ENCODE data around the gene NRG2.

Gene NRG2

DNA sequence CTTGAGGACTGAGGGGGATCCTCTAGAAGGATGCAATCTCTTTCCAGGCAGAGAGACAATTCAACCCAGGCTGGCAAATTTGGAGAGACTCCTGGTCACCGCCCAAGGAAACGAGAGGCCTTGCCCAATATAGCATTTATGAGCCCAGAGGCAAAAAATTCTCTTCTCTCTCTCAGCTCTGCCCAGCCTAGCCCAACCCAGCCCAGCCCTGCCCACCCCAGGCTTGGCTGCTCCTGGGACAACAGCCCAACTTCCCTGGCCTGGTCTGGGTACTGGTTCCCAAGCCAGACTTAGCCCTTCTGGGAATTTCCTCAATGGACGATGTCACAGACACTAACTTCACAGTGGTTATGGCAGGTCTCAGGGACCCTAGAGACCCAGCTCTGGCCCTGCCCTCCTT, 130.9 kb downstream of the NRG2 start:
- in situ Hi-C loops (cut with MboI; ENCODE audit: low sequenced_read_pairs), result no loop called here

DNA sequence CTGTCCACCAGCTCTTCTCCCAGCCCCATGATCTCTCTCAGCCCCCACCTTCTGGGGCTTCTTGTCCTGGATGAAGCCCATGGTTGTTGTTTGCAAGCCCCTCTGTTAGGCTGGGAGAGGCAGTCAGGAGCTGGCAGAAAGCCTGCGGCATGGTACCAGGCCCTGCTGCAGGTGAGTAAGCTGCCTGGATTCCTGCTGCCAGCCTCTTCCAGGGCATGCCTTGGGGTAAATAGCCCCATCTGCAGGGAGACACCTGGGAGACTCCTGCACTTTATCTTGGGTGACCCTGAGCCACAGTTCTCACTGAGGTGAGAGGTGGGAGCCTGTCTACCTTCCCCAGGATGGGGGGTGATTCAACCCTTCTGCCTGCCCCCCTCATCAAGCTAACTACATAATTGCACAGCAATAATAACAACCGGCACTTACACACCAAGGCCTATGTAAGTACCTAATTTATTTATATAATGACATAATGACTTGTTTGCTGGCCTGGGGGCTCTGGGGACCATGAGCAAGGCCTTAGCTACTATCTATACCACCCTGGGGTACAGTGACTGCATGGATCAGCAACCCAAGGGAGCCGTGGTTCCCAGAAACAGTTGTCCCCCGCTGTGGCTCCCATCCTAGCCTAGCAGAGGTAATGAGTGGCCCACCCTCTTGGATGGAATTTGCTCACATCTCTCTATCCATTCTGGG, 131.5 kb downstream of the NRG2 start:
- in situ Hi-C loops (cut with MboI; ENCODE audit: low sequenced_read_pairs), result no loop called here

DNA sequence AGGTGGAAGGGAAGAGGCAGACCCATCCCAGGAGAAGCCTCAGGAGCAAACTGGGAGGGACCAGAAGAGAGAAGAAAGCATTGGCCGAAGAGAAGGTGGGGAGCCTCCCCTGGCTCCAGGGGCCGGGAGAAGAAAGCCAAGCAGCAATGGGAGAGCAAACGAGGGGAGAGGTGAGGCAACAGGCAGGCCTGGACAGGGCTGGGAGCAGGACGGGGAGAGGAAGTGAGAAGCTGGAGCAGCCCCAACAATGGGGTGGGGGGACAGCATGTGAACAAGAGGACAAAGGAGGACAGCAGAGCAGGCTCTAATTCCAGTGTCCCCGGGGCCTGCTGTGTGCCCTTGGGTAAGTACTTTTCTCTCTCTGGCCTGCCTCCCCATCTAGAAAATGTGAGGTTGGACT, 132.2 kb downstream of the NRG2 start:
- in situ Hi-C loops (cut with MboI; ENCODE audit: low sequenced_read_pairs), result no loop called here

DNA sequence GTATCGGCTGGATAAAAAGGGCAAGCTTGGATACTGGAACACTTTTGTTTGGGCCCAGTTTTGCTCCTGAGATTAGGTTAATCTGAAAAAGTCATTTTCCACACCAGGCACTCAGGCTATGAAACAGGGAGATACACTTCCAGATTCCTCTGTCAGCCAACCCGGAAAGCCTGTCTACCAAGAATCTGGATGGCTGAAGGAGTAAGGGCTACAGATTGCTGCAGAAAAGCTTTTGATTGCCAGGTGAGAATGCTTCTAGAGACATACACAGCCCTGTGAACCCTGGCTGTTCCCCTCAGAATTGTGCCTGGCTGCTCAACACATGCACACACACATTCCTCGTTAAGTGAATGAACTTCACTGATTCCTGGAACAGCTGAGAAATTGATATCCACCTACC, 133.1 kb downstream of the NRG2 start:
- in situ Hi-C loops (cut with MboI; ENCODE audit: low sequenced_read_pairs), result no loop called here

DNA sequence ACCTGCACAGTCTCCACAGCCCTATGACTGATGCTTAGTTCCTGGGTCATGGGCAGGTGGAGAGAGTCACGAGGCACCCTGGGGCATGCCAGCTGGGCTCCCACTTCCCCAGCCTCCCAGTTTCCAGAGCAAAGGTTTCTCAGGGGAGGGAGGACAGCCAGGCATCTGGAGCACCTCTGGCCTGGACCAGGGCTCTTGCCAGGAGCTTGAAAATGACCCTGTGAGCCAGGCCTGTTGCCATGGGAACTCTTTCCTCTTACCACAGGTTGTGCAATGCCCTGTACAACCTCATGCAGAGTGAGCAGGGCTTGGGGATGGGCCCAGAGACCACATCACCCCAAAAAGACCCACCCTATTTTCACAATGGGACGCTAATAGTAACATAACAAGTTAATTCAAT, 134.3 kb downstream of the NRG2 start:
- in situ Hi-C loops (cut with MboI; ENCODE audit: low sequenced_read_pairs), result no loop called here

DNA sequence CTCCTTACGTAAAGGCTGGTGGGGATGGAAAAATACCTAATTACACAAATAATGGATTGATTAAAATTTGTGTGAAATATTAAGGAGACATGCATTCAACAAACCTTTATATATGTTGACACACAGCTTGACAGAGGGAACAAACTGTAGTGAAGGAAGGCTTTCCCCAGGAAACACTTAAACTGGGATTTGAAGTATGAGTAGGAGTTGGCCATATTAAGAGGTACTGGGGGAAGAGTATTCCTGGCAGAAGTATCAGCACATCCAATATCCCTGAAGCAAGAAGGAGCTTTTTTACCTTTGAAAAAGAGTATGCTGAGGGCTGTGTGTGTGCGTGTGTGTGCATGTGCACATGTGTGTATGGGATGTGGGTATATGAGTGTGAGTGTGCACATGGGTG, 136.4 kb downstream of the NRG2 start:
- in situ Hi-C loops (cut with MboI; ENCODE audit: low sequenced_read_pairs), result no loop called here

DNA sequence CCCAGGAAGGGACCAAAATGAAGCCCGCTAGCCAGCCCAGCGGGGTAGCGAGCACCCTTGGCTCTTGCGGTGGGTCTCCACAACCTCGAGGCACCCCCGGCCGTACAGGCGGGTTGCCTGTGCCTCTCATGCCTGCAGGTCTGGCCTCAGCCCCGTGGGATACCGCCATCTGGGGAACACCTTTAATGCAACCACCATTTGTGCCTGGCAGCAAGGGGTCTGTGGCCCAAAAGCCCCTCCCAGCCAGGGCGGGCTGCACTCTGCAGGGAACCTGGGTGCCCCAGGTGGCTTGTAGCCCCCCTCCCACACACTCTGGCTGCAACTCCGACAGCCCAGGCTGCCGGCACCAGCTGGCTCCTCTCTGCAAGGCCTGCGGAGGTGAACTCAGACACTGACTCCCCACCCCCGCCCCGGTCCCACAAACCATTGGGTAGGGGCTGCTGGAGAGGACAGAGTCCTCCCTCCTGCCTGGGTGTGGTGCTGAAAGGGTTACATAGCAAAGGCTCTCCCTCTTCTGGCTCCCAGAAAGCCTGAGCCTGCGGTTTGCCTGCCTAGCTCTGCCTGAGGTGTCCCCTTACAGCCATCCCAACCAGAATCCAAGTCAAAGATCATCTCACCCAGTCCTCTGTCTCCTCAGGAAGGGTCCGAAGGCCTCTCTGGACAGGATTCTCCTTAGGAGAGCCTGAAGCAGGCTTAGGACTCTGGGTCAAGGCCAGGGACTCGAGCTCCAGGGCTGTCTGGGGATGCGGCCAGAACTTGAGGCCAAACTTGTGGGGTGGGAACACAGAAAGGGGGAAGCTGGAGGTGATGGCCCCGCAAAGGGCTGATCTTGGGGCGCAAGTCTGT, 138.1 kb downstream of the NRG2 start:
- in situ Hi-C loops (cut with MboI; ENCODE audit: low sequenced_read_pairs), result no loop called here

DNA sequence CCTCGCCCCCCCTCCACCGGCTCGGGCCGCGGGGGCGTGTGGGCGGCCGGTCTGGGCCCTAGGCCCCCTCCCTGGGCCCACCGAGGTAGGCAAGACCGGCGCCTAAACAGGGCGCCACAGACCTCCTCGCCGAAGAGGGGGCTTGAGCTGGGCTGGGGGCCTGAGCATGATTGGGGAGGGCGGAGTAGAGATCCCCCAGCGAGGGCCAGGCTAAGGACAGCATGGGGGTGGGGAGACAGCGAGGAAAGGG, 138.6 kb downstream of the NRG2 start:
- in situ Hi-C loops (cut with MboI; ENCODE audit: low sequenced_read_pairs), result no loop called here

DNA sequence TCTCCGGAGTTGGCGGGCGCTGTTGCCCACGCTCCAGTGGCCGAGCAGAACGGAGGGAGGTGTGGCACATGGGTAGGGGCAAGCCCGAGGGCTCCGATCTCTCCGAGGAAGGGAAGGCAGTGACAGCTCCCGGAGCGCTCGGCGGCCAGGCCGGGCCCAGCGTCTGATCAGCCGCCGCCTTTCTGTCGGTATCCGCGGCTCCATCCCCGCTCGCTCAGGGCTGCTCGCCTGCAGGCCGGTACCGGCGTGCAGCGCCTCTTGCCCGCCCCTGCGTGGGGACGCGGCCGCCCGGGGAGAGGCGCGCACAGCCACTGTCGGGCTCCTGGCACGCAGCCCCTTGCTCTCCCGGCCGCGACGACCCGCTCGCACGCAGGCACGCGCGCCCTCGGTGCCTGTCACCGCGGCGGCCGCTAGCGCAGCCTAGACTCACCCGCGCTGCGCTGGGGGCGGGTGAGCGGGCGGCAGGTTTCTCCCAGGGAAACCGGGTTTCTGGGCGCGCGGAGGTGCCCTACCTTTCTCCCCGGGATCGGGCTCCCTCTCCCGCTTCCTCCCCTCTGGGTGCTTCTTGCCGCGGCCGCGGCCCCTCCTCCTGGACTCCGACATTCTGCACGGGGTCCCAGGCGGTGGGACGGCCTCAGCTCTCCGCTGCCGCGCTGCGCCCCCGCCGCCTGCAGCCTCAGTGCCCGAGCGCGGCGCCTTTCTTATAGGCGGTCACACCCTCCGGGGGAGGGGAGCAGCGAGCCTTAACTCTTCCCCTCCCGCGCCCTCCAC, 139.1 kb downstream of the NRG2 start:
- in situ Hi-C loops (cut with MboI; ENCODE audit: low sequenced_read_pairs), result no loop called here

DNA sequence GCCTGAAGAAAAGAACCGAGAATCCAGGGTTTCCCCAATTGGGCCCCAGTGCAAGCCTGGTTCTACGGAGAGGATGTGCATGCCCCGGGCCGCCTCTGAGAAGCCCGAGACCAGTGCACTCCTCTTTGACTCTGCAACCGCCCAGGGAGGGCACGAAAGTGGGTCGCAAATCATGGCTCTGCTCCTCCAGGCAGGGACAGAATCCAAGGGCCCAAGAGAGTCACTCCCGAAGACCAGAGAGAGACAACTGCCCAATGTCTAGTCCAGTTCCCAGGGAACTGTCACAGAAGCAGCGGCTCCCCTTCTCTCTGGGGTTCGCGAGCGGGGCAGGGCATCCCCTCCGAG, 139.7 kb downstream of the NRG2 start:
- in situ Hi-C loops (cut with MboI; ENCODE audit: low sequenced_read_pairs), result no loop called here

DNA sequence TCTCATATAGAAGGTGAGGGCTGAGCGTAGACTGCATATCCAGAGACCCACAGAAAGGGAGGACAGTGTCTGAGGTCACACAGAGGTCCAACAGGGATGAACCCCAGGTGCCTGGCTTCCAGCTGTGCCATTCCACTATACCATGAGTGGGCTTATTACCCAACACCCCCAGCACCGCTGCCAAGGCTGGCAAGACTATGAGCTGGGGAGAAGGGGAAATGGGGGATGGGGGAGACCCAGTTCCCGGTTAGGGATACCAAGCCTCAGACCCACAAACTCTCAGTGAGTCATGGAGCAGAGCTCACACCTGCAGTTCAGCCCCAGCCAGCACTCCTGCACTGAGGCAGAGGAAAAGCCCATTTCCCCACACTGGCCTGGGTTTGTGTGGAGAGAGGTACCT, 141.1 kb downstream of the NRG2 start:
- in situ Hi-C loops (cut with MboI; ENCODE audit: low sequenced_read_pairs), result no loop called here

DNA sequence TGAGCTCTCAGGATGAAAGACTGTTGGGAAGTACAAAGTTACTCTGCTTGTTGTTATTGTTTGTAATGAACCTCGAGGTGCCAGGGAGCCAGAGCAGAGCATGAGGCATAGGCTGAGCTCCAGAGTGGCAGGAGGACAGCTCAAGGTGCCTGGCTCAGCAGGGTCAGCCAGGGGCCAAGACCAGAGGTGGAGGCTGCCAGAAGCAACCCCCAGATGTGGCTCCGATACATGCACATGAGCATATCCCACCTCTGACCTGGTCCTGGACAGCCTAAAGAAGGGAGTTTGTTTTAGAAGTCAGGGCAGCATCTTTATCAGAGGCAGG, 141.9 kb downstream of the NRG2 start:
- in situ Hi-C loops (cut with MboI; ENCODE audit: low sequenced_read_pairs), result no loop called here

DNA sequence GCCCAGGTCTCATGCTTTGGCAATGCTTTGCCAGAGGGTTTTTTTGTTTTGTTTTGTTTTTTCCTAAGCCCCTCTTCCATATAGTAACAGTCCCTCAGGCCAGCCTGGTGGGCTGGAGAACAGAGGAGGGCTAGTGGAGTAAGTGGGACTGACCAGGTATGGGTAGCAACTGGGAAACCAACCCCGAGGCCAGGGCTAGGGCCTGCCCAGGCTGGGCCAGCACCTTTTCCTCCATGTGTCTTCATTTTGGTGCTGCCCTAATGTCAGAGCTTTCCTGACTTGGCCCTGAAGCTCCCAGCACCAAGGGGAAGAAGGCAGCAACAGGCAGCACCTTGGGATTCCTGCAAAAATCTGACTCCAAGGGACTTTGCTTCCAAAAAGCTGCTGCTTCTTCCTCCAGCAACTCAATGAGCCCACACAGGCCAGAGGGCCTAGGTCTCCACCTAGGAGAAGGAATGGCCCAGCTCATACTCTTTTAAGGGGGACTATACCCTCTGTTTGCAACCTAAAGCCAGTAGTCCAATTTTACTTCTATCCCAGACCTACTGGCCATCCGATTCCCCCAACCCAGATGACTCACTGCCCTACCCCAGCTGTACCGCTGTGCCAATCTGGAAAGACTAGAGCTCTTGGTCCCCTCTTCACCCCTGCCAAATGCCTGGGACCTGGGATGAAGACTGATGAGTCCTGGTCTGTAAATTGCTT, 142.4 kb downstream of the NRG2 start:
- in situ Hi-C loops (cut with MboI; ENCODE audit: low sequenced_read_pairs), result no loop called here

DNA sequence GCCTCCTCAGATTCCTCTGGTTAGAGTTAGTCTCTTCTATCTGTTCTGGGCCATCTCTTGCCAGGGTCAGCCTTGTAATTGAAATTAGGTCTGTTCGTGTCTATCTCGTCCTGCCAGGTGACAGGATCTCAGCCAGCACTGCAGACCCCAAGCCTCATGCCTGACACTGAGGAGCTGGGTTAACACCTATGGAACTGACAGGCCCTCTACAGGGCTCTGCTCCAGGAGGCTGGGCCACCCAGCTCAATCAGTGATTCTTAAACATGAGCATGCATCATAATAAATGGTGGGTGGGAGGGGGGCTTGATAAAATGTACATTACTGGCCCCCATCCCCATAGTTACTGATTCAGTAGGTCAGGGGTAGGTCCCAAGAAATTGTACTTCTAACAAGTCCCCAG, 144.1 kb downstream of the NRG2 start:
- in situ Hi-C loops (cut with MboI; ENCODE audit: low sequenced_read_pairs), result no loop called here

DNA sequence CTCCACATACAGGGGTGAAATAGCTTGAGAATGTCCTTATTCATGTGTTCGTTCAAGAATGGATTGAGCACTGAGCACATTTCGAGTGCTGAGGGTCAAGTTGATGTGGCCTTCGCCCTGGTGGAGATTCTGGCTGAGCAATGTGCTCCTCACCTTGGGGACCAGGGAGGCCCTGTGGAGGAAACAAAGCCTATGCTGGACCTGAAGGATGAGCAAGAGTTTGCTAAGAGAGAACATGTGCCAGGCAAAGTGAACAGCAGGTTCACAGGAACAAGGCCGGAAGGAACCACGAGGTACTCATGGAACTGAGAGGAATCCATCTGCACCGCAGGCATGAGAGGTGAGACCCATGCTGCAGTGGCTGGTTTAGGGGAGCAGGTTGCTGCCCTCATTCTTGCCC, 145.1 kb downstream of the NRG2 start:
- in situ Hi-C loops (cut with MboI; ENCODE audit: low sequenced_read_pairs), result no loop called here

DNA sequence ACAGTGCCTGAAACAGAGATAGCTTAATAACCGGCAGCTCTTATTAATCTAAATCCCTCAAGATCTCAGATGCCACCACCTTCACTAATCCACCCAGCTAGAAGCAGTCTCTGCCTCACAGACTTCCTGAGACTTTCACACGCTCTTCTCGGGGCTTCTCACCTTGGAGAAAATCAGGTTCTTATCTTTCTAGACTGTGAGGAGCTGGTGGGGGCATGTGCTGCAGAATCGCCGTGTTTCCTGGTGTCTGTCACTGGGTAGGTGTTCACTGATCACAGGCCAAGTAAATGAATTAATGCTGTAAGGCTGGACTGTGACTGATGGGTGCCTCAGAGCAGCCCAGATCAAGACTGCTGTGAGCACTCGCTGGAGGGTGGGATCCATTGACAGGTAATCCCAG, 145.8 kb downstream of the NRG2 start:
- in situ Hi-C loops (cut with MboI; ENCODE audit: low sequenced_read_pairs), result no loop called here

DNA sequence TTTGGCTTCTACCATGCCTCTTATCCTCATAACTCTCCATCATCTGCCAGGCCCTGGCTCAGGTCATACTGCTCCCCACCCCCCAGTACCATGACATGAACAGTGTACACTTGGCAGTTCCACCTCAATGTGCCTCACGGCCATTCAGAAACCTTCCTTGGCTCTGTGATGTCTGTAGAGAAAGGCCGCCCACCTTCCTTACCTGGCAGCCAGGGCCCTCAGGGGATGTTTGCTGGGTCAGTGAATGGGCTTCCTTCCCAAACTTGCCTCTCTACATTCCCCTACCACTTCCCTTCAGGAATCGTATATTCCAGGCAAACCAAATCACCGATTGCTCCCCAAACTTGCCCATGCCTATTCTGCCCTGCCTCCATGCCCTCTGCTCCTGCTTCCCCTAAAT, 146.4 kb downstream of the NRG2 start:
- in situ Hi-C loops (cut with MboI; ENCODE audit: low sequenced_read_pairs), result no loop called here

DNA sequence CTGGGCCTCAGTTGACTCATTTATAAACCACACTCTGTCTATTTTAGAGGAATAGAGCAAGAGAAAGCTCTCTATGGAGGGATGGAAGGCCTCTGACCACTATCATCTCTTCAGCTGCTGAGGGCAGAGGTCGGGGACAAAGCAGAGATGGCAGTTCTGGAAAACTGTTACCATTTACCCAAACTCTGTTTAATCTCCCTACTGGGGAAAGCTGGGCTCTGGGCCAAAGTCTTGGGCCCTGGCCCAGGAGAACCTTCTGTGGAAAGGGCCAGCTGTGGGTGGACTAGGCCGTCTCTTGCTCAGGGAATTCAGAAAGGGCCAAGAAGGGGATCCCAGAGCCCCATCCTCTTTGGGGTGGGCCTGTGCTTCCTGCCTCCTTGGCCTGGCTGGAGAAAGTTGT, 147.5 kb downstream of the NRG2 start:
- in situ Hi-C loops (cut with MboI; ENCODE audit: low sequenced_read_pairs), result no loop called here

DNA sequence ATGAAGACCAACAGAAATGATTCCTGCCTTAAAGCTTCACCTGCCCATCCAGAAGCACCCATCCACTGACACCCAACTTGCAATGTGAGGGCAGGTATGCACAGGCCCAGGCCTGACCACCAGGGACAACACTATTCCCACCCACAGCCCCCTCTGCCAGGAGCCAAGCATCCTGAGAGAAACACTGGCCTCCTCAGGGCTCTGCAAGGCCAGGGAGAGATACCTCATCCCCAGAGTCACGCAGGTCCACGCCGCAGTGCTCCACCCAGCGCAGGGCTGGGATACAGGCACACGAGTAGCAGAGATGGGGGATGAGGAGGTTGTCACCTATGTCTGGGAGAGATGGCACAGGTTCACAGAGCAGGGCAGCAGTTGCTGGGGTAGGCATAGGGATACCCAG, 148.1 kb downstream of the NRG2 start:
- in situ Hi-C loops (cut with MboI; ENCODE audit: low sequenced_read_pairs), result no loop called here

DNA sequence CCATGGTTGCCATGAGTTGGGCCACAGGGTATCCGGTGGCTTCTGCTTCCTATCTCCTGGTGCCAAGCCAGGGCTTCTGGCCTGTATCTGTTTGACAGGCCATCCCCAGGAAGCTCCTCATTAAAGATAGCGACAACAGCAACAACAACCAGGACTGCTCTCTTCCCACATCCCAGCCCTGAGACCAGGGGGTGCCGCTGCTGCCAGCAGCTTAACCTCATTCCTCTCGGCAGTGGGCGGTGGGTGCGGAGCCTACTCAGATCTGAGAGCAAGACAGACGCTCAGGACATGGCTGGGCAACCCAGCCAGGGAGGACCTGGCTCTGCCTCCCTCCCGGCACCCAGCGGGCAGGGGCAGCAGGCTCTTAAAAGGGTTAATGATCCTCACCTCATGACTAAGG, 149.2 kb downstream of the NRG2 start:
- in situ Hi-C loops (cut with MboI; ENCODE audit: low sequenced_read_pairs), result no loop called here

DNA sequence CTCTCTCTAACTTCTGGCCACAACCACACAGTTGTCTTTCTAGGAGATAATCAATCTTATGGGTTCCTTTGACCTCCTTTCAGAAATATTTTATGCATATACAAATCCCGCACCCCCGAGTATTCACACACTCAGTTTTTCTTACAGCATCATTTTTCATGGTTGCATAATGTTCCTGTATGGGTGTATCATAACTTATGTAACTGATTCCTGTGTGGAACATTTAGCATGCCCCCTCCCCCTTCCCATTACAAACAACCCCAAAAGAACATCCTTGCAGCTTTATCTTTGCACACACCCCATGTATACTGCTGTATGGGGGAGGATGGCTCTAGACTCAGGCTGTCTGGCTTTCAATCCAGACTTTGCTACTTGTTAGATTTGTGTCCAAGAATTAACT, 153.7 kb downstream of the NRG2 start:
- in situ Hi-C loops (cut with MboI; ENCODE audit: low sequenced_read_pairs), result no loop called here

DNA sequence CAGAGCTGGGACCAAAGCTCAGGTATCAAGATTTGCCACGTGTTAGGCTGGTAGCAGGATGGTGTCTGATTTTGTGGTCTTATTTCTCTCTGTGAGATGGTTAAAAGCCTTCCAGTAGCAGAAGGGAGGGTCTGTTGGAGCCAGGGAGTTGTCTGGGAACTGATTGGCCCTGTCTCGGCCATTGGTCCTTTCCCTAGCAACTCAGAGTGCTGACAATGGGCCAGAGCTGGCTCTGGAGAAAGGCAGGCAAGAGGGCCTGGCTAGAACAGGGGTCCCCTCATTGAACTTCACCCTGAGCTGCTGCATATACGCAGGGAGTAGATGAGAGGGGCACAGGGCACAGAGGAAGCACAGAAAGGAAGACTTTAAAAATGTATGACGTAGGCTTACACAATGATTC, 154.7 kb downstream of the NRG2 start:
- in situ Hi-C loops (cut with MboI; ENCODE audit: low sequenced_read_pairs), result no loop called here
